ENCODE results near the gene PPM1F. TPM values are rescaled to one million over a fixed set of nuclear protein-coding genes. Genes with fewer than 3 reads are reported as not detected.

The PPM1F gene
- total RNA-seq, 1 donor, result 30.6 TPM

DNA sequence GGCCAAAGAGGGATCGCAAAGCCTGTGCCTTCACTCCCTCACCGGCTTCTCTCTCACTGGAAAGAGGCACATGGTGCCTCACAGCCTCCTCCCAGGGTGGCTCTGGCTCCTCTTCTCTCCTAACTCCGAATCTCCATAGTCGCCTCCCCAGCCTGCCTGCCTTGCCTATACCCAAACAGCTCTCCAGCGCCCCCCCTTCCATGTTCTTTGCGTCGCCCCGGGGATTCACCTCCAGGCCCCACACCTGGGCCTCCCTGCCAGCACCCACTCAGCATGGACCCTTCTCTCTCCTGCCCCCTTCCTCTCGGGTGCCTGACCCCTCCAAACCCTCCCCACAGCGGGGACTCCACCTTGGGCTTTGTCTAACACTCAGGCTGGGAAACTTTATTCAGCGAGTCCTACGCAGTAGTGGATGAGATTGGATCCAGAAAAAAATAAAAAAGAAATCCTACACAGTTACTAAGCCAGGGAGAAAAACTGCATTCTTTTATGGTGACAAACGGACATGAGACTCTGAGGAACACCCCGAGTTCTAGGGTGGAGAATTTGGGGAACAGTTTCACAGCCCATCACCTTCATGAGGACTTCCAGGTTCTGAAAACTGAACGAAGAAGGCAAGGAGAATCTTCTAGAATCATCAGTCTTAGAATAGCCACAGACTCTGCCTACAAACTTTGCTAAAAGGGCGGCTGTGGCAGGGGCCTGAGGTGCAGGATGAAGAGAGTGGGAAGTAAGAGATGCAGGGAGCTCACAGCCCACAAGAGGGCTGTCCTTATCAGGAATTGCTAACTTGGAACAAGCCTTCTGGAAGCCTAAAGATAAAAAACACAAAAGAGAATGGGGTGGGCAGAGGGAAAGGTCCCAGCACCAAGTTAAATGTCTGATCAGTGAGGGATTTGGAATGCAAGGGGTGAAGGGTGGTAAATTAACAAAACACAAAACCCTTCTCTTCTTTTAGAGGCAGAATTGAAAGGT lies 5.3 kb downstream of the PPM1F start:
- H3K4me3 ChIP-seq (ENCODE audit: low read depth, low read length), result peak overlapping the region; percentile 22
- TF ChIP-seq CTCF (IDR thresholded peaks at IDR 0.05; ENCODE audit: insufficient read depth, low read length), result peak; percentile 77
- DNase-seq (ENCODE audit: low read depth), result peak; percentile 76

GRCh38 chr22:21946262-21946925 lies 6.3 kb downstream of the PPM1F start:
- no peak overlapping the region for H3K4me3 ChIP-seq (ENCODE audit: low read depth, low read length)
- TF ChIP-seq CTCF (IDR thresholded peaks at IDR 0.05; ENCODE audit: insufficient read depth, low read length), result no peak
- no peak for DNase-seq (ENCODE audit: low read depth)

GRCh38 chr22:21945453-21946261 lies 7.0 kb downstream of the PPM1F start:
- no peak for DNase-seq (ENCODE audit: low read depth)
- no peak overlapping the region for H3K4me3 ChIP-seq (ENCODE audit: low read depth, low read length)
- TF ChIP-seq CTCF (IDR thresholded peaks at IDR 0.05; ENCODE audit: insufficient read depth, low read length), result no peak

DNA sequence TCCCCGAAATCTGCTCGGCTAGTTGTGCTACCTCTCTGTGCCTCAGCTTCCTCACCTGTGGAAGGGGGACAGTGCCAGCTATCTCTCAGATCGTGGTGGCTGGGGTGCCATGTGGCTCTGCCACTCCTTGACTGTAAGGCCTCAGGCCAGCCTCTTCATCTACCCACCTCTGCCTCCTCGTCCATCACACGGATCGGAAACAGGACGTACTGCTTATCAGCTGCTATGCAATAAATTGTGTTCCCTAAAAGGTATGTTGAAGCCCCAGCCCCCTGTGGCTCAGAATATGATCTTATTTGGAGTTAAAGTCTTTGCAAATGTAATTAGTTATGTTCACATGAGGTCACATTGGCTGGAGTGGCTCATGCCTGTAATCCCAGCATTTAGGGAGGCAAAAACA lies 7.8 kb downstream of the PPM1F start:
- DNase-seq (ENCODE audit: low read depth), result no peak
- no peak overlapping the region for H3K4me3 ChIP-seq (ENCODE audit: low read depth, low read length)
- no peak for TF ChIP-seq CTCF (IDR thresholded peaks at IDR 0.05; ENCODE audit: insufficient read depth, low read length)

DNA sequence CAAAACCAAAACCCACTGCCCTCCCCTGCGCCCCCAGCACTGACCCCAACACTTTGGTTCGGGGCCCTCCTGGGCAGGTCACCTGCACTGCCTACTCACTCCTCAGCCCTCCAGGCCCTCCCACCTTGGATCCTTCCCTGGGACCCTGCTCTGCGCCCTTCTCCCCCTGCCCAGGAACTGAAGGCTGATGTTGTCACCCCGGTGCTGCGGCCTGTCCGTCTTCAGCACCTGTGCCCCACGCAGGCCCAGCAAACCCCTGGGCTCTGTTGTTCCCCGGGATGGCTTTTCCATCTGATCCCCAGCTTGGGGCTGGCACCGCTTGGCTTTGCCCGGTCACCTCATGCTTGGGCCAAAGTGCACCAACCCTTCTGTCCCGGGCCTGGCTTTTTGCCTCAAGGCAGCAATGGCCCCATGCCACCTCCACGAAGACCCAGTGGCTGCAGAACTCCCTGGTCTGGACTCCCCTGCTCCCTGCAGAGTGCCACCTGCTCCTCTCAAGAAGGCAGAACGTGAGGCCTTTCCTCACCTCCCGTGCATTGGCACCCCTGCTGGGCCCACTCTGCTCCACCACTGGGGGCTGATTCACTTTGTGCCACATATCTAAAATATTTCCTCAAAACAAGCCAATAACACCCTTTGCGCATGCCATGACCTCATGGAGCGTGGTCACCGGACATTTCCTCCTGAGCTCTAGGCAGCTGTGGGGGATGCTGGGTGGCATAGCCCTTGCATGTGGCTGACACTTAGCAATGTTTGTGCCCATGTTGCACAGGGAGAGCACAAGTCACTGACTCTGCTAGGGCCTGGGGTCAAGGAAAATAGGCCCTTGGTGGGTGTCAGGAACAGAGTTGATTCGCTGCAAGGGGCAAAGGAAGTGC lies 8.8 kb downstream of the PPM1F start:
- H3K4me3 ChIP-seq (ENCODE audit: low read depth, low read length), result no peak overlapping the region
- no peak for TF ChIP-seq CTCF (IDR thresholded peaks at IDR 0.05; ENCODE audit: insufficient read depth, low read length)
- DNase-seq (ENCODE audit: low read depth), result no peak

All from fibroblast of the aortic adventitia (primary cell).